ENCODE data around the gene HESX1.

Gene HESX1

GRCh38 chr3:57192028-57192427 is 7.8 kb downstream of the HESX1 start:
- in situ Hi-C loops (cut with MboI; ENCODE audit: low pct_unique_long_range_greater_than_20kb, low sequenced_read_pairs, unreplicated experiment), result loop anchor here (25.0 kb wide), 1 partner anchor 370 kb away; the partner anchor contains the start of gene PDE12

GRCh38 chr3:57184526-57184925 is 15.3 kb downstream of the HESX1 start:
- in situ Hi-C loops (cut with MboI; ENCODE audit: low pct_unique_long_range_greater_than_20kb, low sequenced_read_pairs, unreplicated experiment), result loop anchor here (25.0 kb wide), 1 partner anchor 378 kb away; the partner anchor contains the start of gene PDE12
- no peak for DNase-seq (ENCODE audit: low spot score)
- TF ChIP-seq CTCF (IDR thresholded peaks at IDR 0.05; ENCODE audit: extremely low read depth, insufficient read depth, missing control alignments), result no peak

More at GRCh38 chr3:57192028-57192427, 7.8 kb downstream of the HESX1 start:
- TF ChIP-seq CTCF (IDR thresholded peaks at IDR 0.05; ENCODE audit: extremely low read depth, insufficient read depth, missing control alignments), result no peak
- no peak for DNase-seq (ENCODE audit: low spot score)

DNA sequence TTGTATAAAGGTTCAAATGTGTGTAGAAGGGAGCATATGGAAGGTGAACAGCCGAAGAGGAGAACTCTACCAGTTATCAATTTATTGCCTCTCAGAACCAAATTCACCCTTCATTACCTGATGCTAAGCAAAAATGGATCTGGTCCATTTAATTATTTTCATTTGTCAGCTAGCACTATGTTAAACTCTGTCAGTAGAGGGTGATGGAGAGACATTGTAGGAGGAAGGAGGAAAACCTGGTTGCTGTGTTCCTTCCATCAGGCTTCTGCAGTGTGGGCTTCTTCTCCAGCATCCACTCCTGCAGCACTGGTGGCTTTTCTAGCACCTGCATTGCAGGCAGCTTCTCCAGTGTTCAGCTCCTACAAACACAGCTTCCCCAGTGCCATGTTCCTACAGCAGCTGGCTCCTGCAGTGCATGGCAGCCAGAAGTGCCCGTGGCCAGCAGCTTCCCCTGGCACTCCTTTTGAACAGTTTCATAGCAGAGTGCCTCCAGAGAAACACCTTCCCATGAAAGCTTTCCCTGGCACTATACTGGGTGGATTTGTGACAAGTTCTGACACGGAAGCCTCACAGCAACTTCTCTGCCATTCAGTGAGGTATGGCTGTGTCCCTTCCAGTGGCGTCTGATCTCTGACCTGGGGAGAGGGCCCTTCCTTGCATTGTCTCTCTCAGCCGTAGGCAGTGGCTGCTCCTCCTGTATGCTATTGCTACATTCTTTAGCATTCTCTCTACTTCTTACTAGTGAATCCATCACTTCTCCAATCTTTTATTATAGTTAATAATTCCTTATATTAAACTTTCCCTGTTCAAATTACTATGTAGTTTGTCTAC is 20.0 kb downstream of the HESX1 start:
- TF ChIP-seq CTCF (IDR thresholded peaks at IDR 0.05; ENCODE audit: extremely low read depth, insufficient read depth, missing control alignments), result peak; percentile 60
- in situ Hi-C loops (cut with MboI; ENCODE audit: low pct_unique_long_range_greater_than_20kb, low sequenced_read_pairs, unreplicated experiment), result loop anchor here (25.0 kb wide), 1 partner anchor 383 kb away; the partner anchor contains the start of gene PDE12
- no peak for DNase-seq (ENCODE audit: low spot score)

DNA sequence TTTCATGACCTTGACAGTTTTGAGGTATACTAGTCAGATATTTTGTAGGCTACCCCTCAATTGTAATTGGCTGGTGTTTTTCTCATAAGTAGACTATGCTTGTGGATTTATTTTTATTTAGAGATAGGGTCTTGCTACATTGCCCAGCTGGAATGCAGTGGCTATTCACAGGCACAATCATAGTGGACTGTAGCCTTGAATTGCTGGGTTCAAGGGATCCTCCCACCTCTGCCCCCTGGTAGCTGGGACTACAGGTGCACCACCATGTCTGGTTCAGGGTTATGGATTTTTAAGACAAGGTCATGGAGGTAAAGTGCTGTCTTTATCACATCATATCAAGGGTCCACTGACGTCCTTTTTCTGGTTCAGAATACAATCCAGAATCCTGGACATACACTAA is 23.7 kb downstream of the HESX1 start:
- TF ChIP-seq CTCF (IDR thresholded peaks at IDR 0.05; ENCODE audit: extremely low read depth, insufficient read depth, missing control alignments), result no peak
- in situ Hi-C loops (cut with MboI; ENCODE audit: low pct_unique_long_range_greater_than_20kb, low sequenced_read_pairs, unreplicated experiment), result loop anchor here (25.0 kb wide), 1 partner anchor 386 kb away; the partner anchor contains the start of gene PDE12
- no peak for DNase-seq (ENCODE audit: low spot score)

- TF ChIP-seq CTCF (IDR thresholded peaks at IDR 0.05; ENCODE audit: extremely low read depth, insufficient read depth, missing control alignments), result no peak
- in situ Hi-C loops (cut with MboI; ENCODE audit: low pct_unique_long_range_greater_than_20kb, low sequenced_read_pairs, unreplicated experiment), result no loop called here
- DNase-seq (ENCODE audit: low spot score), result no peak
Measured at GRCh38 chr3:57173687-57174086, 26.1 kb downstream of the HESX1 start.

DNA sequence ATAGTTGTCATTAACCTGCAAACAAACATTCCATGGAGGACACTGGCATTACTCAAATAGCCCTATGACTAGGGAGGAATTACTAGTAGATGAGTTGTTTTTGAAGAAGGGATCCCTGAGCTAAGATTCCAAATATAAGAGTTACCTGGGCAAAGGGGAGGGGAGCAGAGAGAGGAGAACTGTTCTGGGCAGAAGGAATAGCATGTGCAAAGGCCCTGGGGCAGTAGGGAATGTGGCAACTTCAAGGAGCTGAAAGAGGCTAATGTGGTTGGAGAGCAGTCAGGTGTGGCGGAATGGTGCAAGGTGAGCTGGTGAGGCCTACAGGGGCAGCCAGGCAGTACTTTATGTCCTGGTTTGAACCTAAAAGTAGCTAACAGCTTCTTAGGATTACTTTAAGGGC is 28.8 kb downstream of the HESX1 start:
- in situ Hi-C loops (cut with MboI; ENCODE audit: low pct_unique_long_range_greater_than_20kb, low sequenced_read_pairs, unreplicated experiment), result no loop called here
- DNase-seq (ENCODE audit: low spot score), result no peak
- TF ChIP-seq CTCF (IDR thresholded peaks at IDR 0.05; ENCODE audit: extremely low read depth, insufficient read depth, missing control alignments), result no peak

Data from GM13977 (cell line).